Measurements from ENCODE around the gene LBHD2.

The LBHD2 gene

GRCh38 chr14:103091883-103092222 is 7.8 kb downstream of the LBHD2 start:
- no peaks in the 10 kb centered on the region for H3K36me3 ChIP-seq (ENCODE audit: insufficient read depth)
- H4K20me1 ChIP-seq (ENCODE audit: insufficient read depth) = no peaks in the 10 kb centered on the region
- peak overlapping the region; percentile 15 for H3K4me2 ChIP-seq
- peaks cover 5% of the 10 kb centered on the region for H3K4me1 ChIP-seq (ENCODE audit: low read depth, poor library complexity, severe bottlenecking)
- no peak overlapping the region for H3K4me3 ChIP-seq (IDR thresholded peaks at IDR 0.05; ENCODE audit: insufficient read depth, low read depth, low read length)
- H3K27ac ChIP-seq = no peak overlapping the region
- peak; percentile 53; the same call in 1 of the 2 replicates for TF ChIP-seq CTCF (conservative IDR thresholded peaks at IDR 0.05; ENCODE audit: low read depth, low read length)
- H3K79me2 ChIP-seq (ENCODE audit: insufficient read depth, low read depth) = no peaks in the 10 kb centered on the region
- peak overlapping the region; percentile 64 for H2AFZ ChIP-seq (ENCODE audit: low read depth)
- H3K9ac ChIP-seq = 0 out of 2 replicates have a peak overlapping the region, but pooled peaks have one; percentile 58
- H3K27me3 ChIP-seq (ENCODE audit: insufficient read depth, low read depth) = no peaks in the 10 kb centered on the region

GRCh38 chr14:103093856-103094405 is 9.9 kb downstream of the LBHD2 start:
- Histone ChIP-seq H3K27me3 (ENCODE audit: insufficient read depth, low read depth) (no peaks in the 10 kb centered on the region), H3K4me2 (no peak overlapping the region), H3K27ac (no peak overlapping the region), H3K9ac (no peak overlapping the region), H4K20me1 (ENCODE audit: insufficient read depth) (no peaks in the 10 kb centered on the region), H3K79me2 (ENCODE audit: insufficient read depth, low read depth) (no peaks in the 10 kb centered on the region), H2AFZ (ENCODE audit: low read depth) (no peak overlapping the region), H3K36me3 (ENCODE audit: insufficient read depth) (no peaks in the 10 kb centered on the region), H3K4me1 (ENCODE audit: low read depth, poor library complexity, severe bottlenecking) (peaks cover 5% of the 10 kb centered on the region), H3K4me3 (IDR thresholded peaks at IDR 0.05; ENCODE audit: insufficient read depth, low read depth, low read length) (no peak overlapping the region)
- TF ChIP-seq CTCF (conservative IDR thresholded peaks at IDR 0.05; ENCODE audit: low read depth, low read length) = no peak

GRCh38 chr14:103094406-103095209 is 10.6 kb downstream of the LBHD2 start, which contains the start of gene EXOC3L4:
Gene EXOC3L4 (plus strand): TSS chr14:103094725. CDS start chr14:103100220, 5,495 bp downstream.
- Histone ChIP-seq H3K27me3 (ENCODE audit: insufficient read depth, low read depth) (no peaks in the 10 kb centered on the region), H3K4me1 (ENCODE audit: low read depth, poor library complexity, severe bottlenecking) (peaks cover 5% of the 10 kb centered on the region), H3K9ac (no peak within 1 kb of the TSS), H3K79me2 (ENCODE audit: insufficient read depth, low read depth) (no peaks in the 10 kb centered on the region), H3K36me3 (ENCODE audit: insufficient read depth) (no peaks in the 10 kb centered on the region), H4K20me1 (ENCODE audit: insufficient read depth) (no peaks in the 10 kb centered on the region), H2AFZ (ENCODE audit: low read depth) (no peak within 1 kb of the TSS), H3K27ac (no peak within 1 kb of the TSS), H3K4me3 (IDR thresholded peaks at IDR 0.05; ENCODE audit: insufficient read depth, low read depth, low read length) (no peak within 1 kb of the TSS), H3K4me2 (no peak within 1 kb of the TSS)
- TF ChIP-seq CTCF (conservative IDR thresholded peaks at IDR 0.05; ENCODE audit: low read depth, low read length) = no peak

- Histone ChIP-seq H3K9ac (no peak overlapping the region), H3K27ac (no peak overlapping the region), H4K20me1 (ENCODE audit: insufficient read depth) (no peaks in the 10 kb centered on the region), H3K27me3 (ENCODE audit: insufficient read depth, low read depth) (no peaks in the 10 kb centered on the region), H2AFZ (ENCODE audit: low read depth) (no peak overlapping the region), H3K4me3 (IDR thresholded peaks at IDR 0.05; ENCODE audit: insufficient read depth, low read depth, low read length) (no peak overlapping the region), H3K79me2 (ENCODE audit: insufficient read depth, low read depth) (no peaks in the 10 kb centered on the region), H3K4me1 (ENCODE audit: low read depth, poor library complexity, severe bottlenecking) (peaks cover 5% of the 10 kb centered on the region), H3K4me2 (no peak overlapping the region), H3K36me3 (ENCODE audit: insufficient read depth) (no peaks in the 10 kb centered on the region)
- TF ChIP-seq CTCF (conservative IDR thresholded peaks at IDR 0.05; ENCODE audit: low read depth, low read length) = no peak
These were observed 11.3 kb downstream of the LBHD2 start for GRCh38 chr14:103095210-103095778.

Measured in KMS-11 (cell line).